GM18499 (cell line): ENCODE measurements around the gene ZBTB12.
"Not testable (repeated sequence)": the region's sequence is repeated elsewhere in the genome, so short reads cannot be mapped to it uniquely, and the experiment has no call there.

Experiments used
- ATAC-seq: cut with Tn5 transposase; IDR thresholded peaks from one replicate; pipeline ENCODE4 v1.9.1; 2021; ENCODE audit warnings: moderate number of reproducible peaks; ENCODE audit not compliant: insufficient read depth, unreplicated experiment

ZBTB12 gene

GRCh38 chr6:31922942-31923341 is 21.1 kb upstream of the ZBTB12 start:
- no peak for ATAC-seq

GRCh38 chr6:31920811-31921210 is 18.9 kb upstream of the ZBTB12 start:
- no peak for ATAC-seq

GRCh38 chr6:31919624-31920303 is 17.9 kb upstream of the ZBTB12 start:
- ATAC-seq, result no peak

GRCh38 chr6:31918069-31918720 is 16.3 kb upstream of the ZBTB12 start:
- ATAC-seq, result no peak

- no peak for ATAC-seq
Measured at GRCh38 chr6:31915756-31916155, 13.9 kb upstream of the ZBTB12 start.

GRCh38 chr6:31915351-31915750 is 13.5 kb upstream of the ZBTB12 start:
- ATAC-seq, result no peak

- ATAC-seq, result no peak
Measured at GRCh38 chr6:31911826-31912585, 10.1 kb upstream of the ZBTB12 start.

GRCh38 chr6:31909298-31909697 is 7.4 kb upstream of the ZBTB12 start:
- ATAC-seq, result not testable (repeated sequence)

GRCh38 chr6:31908791-31909190 is 6.9 kb upstream of the ZBTB12 start:
- ATAC-seq, result peak; percentile 86

GRCh38 chr6:31908255-31908654 is 6.4 kb upstream of the ZBTB12 start:
- not testable (repeated sequence) for ATAC-seq

GRCh38 chr6:31907158-31907813 is 5.4 kb upstream of the ZBTB12 start:
- ATAC-seq, result no peak

- ATAC-seq, result not testable (repeated sequence)
Measured at GRCh38 chr6:31906727-31907126, 4.8 kb upstream of the ZBTB12 start.

GRCh38 chr6:31906122-31906521 is 4.2 kb upstream of the ZBTB12 start:
- ATAC-seq, result no peak

GRCh38 chr6:31905041-31905440 is 3.2 kb upstream of the ZBTB12 start:
- ATAC-seq, result no peak

- no peak for ATAC-seq
Measured at GRCh38 chr6:31903957-31904356, 2.1 kb upstream of the ZBTB12 start.

GRCh38 chr6:31901415-31901952 is 402 bp downstream of the ZBTB12 start:
- ATAC-seq, result no peak

- ATAC-seq, result no peak
Measured at GRCh38 chr6:31900917-31901414, 920 bp downstream of the ZBTB12 start.

GRCh38 chr6:31899882-31900722 is 1.8 kb downstream of the ZBTB12 start:
- no peak for ATAC-seq

GRCh38 chr6:31899215-31899614 is 2.7 kb downstream of the ZBTB12 start:
- ATAC-seq, result no peak
